Measurements from ENCODE around the gene NNMT.

Gene NNMT

DNA sequence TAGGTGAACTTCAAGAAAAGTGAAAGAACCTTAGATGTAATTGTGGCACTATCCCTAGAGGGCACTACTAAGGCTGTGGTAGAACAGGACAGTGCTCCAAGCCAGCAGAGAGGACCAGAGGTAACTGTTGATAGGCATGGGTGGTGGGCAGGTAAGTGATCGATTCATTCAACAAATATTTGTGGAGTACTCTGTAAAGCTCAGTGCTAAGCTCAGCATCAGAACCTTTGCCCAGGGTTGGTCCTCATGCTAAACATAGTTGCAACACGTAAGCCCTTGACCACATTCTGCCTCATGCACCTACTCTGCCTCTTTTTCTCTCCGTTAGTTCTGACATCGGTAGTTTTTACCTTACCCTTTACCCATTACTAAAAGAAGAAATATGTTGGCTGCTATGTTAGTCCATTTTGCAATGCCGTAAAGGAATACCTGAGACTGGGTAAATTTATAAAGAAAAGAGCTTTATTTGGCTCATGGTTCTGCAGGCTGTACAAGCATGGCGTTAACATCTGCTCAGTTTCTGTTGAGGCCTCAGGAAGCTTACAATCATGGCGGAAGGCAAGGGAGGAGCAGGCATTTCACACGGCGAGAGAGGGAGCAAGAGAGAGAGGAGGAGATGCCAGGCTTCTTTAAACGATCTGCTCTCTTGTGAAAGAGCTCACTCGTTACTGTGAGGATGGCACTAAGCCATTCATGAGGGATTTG, 18.4 kb upstream of the NNMT start:
- H3K4me3 ChIP-seq (ENCODE audit: low read depth, low read length): no peak overlapping the region
- DNase-seq (ENCODE audit: low read depth): no peak
- TF ChIP-seq CTCF (IDR thresholded peaks at IDR 0.05; ENCODE audit: low read depth, low read length, missing control alignments): no peak

GRCh38 chr11:114278342-114279065, 17.7 kb upstream of the NNMT start:
- no peak for TF ChIP-seq CTCF (IDR thresholded peaks at IDR 0.05; ENCODE audit: low read depth, low read length, missing control alignments)
- no peak for DNase-seq (ENCODE audit: low read depth)
- H3K4me3 ChIP-seq (ENCODE audit: low read depth, low read length): no peak overlapping the region

DNA sequence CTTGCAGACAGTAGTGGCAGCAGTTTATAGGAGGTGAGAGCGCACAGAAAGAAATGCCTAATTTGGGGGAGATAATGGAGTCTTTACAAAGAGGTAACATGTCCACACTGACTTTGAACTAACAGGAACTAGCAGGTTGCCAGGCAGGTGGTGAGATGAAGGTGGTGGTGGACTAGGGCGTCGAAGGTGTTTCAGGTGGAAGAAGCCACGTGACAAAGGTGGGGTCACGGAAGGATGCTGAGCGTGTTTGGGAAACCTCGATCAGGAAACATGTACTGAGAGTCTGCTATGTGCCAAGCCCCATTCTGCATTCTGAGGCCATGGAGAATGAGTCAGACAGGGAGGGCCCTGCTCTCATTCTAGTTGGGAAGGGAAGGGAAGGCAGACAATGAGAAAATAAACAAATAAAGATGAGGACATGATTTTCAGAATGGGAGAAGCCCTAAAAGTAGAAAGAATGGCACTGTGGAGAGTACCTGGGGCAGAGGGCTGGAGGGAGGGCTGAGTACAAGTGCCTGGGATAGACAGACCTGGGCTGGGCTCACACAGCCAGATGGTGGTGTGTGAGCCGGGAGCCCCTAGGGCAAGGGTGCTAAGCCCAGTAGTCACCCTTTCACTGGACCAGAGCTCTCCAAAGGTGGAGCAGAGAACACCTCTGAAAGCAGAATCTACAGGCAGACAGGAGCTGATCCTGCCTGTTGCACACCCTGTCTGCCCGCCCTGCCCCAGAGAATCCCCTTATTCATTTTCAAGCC, 16.2 kb upstream of the NNMT start:
- TF ChIP-seq CTCF (IDR thresholded peaks at IDR 0.05; ENCODE audit: low read depth, low read length, missing control alignments): no peak
- DNase-seq (ENCODE audit: low read depth): no peak
- H3K4me3 ChIP-seq (ENCODE audit: low read depth, low read length): no peak overlapping the region

GRCh38 chr11:114280696-114281095, 15.5 kb upstream of the NNMT start:
- peak; percentile 54 for TF ChIP-seq CTCF (IDR thresholded peaks at IDR 0.05; ENCODE audit: low read depth, low read length, missing control alignments)
- DNase-seq (ENCODE audit: low read depth): peak; percentile 1
- H3K4me3 ChIP-seq (ENCODE audit: low read depth, low read length): no peak overlapping the region

DNA sequence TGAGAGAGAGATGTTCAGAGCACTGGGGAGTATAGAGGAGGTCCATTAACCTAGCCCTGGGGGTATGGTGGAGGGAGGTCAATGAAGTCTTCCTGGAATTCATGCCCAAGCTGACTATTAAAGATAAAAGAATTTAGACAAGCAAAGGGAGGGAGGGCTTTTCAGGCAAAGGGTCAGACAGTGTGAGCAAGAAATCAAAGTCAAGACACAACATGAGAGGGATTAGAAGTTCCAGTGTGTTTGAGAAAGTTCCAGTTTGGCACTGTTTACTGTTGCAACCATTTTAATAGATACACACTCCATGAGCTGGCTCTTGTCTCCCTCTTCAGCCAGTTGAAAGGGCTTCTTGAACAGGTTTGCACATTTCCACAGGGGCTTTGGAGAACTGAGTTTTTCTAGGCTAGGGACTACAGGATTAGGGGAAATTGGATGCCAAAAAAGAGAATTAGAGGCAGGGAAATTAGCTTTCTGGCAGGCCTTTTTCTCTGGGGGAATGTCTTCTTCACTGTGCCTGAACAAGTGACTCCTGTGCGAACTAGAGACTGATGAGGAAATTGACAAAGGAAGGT, 14.7 kb upstream of the NNMT start:
- TF ChIP-seq CTCF (IDR thresholded peaks at IDR 0.05; ENCODE audit: low read depth, low read length, missing control alignments): no peak
- DNase-seq (ENCODE audit: low read depth): no peak
- no peak overlapping the region for H3K4me3 ChIP-seq (ENCODE audit: low read depth, low read length)

- no peak for TF ChIP-seq CTCF (IDR thresholded peaks at IDR 0.05; ENCODE audit: low read depth, low read length, missing control alignments)
- DNase-seq (ENCODE audit: low read depth): no peak
- H3K4me3 ChIP-seq (ENCODE audit: low read depth, low read length): no peak overlapping the region
Measured at GRCh38 chr11:114282488-114282887, 13.7 kb upstream of the NNMT start.
